ENCODE results near the gene MAN2A2.

The MAN2A2 gene

DNA sequence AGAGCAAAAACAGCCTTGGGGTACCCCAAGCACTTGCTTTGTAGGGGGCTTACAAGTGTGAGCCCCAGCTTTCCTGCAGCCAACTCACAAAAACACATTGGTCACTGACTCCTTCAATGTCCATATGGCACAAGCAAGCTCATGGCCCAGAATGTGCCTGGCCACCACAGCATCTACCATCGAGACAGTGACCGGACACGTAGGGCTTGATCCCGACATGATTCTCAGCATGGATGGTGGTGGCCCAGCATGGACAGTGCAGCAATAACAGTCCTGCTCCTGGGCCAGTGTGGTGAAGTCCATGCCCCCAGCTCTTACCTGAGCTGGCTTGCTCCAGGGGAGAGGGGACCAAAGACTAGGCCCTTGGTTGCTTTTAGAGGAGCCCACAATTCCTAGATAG lies 37.9 kb downstream of the MAN2A2 start:
- no peak for DNase-seq

- DNase-seq, result no peak
Observed at GRCh38 chr15:90942354-90943120, 39.4 kb downstream of the MAN2A2 start.

DNA sequence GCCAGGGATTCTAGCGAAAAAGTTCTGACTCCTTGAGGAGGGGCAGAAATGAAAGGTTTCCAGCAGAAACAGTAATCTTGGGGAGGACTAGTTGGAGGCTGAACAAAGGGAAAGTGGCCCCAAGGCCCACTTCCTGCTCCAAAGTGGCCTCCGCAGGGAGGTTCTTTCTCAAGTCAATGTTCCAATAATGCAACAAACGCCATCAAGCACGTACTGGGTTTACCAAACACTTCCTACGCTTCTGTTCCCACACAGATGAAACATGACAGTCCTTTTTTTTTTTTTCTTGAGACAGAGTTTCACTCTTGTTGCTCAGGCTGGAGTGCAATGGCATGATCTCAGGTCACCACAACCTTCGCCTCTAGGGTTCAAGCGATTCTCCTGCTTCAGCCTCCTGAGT lies 42.0 kb downstream of the MAN2A2 start:
- DNase-seq, result no peak

- no peak for DNase-seq
Observed at GRCh38 chr15:90946538-90946937, 43.4 kb downstream of the MAN2A2 start.

GRCh38 chr15:90946941-90947576 lies 44.0 kb downstream of the MAN2A2 start:
- DNase-seq, result no peak

- no peak for DNase-seq
Observed at GRCh38 chr15:90947577-90948357, 44.7 kb downstream of the MAN2A2 start.

DNA sequence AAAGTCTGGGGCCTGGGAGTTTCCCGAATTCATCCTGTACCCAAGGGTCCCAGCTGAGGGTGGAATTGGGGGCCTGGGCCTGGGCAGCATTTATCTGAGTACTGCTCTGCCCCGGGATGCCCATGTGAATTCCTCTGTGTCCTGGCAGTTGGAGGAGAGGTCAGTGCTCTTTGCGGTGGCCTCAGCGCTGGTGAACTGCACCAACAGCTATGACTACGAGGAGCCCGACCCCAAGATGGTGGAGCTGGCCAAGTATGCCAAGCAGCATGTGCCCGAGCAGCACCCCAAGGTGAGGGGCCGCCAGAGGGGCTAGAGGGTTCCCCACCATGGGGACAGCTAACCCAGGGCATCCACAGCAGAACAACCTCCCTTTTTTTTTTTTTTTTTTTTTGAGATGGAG lies 45.4 kb downstream of the MAN2A2 start:
- no peak for DNase-seq

- no peak for DNase-seq
Observed at GRCh38 chr15:90949979-90950675, 47.0 kb downstream of the MAN2A2 start.

- DNase-seq, result no peak
Observed at GRCh38 chr15:90950676-90951075, 47.6 kb downstream of the MAN2A2 start.

- no peak for DNase-seq
Observed at GRCh38 chr15:90952901-90953677, 50.0 kb downstream of the MAN2A2 start.

DNA sequence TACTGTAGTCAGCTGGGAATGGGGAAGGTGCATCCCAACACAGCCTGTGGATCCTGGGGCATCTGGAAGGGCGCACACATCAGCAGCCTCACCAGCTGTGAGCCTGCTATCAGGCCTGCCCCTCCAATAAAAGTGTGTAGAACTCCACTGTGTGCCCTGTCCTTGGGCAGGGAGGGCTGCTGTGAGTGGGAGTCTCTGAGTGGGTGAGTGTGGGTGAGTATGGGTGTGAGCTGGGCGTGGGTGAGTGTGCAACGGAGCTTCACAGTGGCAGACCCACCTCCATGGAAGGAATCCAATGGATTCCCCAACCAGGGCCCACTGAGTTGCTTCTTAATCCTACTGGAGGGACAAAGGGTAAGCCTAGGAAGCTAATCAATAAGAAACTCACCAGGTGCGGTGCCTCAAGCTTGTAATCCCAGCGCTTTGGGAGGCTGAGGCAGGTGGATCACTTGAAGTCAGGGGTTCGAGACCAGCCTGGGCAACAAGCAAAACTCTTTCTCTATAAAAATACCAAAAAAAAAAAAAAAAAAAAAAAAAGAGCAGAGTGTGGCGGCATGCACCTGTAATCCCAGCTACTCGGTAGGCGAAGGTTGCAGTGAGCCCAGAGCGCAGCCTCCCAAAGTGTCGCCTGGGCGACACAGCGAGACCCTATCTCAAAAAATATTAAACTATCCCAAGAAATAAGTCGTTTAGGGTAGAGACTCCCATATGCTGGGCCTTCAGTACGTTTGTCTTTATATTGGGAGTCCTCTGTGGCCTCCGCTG lies 51.0 kb downstream of the MAN2A2 start:
- DNase-seq, result no peak

DNA sequence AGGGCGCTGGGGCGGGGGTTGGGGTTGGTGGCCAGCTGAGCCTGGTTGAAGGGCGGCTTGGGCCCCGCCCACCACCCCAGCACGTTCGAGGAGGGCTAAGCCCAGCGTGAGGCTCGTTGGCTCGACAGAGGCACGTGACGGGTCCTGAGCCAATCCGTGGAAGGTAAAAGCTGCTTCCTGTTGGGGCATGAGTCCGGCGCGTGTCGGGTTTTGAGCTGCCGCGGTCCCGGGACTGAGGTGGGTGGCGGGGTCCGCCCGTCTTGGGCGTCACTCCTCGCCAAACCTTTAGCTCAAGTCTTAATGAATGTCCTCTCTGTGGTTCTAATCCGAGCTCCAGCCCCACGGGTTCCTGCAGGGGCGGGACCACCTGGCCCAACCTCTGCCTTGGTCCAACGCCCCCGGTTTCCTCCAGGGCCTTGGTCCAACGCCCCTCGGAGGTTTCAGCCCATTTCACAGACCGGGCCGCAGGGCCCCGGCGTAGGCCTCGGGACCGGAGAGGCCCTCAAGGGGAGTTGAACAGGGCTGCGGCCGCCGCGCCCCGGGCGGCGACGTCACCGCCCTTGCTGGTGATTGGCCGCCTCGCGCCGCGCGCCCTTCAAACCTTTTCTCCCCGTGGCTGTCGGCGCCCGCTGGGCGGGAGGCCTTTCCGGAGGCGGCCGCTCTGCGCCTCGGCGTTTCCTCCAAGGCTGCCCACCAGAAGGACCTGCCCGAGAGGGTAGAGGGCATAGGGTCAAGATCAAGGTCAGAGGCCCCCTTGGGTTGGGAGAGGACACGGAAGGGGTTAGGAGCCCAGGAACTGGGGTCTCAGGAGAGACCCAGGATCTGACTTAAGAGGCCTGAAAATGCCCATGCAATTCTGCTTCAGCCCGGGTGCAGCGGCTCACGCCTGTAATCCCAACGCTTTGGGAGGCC lies 51.9 kb downstream of the MAN2A2 start, which contains the start of gene RCCD1:
TSS of gene RCCD1 (plus strand) at position 173 of the 912 bp plus-strand sequence. CDS start 1,851 bp downstream, outside the sequence.
- peak; percentile 23 to 96 (median 88) for DNase-seq

DNA sequence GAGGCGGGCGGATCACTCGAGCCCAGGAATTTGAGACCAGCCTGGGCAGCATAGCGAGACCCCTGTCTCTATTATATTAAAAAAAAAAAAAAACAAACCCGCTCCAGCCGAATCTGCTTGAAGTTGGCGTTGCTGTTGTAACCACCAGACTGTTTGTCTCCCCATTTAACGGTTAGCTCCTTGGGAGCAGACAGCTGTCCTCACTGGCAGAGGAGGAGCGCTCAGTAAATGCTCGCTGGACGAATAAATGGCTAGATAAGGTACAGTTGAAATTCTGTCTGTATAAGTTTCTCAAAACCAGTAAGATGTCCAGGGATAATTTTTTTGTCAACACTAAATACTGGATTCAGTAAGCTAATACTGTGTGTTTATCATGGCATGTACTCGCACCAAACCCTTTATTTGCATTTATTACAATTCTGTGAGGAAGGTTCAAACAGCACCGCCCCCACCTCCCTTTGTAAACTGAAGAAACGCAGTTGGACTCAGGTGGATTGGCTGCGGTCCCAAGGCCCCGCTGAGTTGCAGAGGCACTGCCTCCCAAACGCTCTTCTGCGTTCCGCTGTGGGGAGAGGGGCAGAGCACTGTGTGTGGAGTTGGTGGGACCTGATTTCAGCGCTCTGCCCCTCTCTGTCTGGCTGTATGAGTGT lies 52.6 kb downstream of the MAN2A2 start:
- no peak for DNase-seq

DNA sequence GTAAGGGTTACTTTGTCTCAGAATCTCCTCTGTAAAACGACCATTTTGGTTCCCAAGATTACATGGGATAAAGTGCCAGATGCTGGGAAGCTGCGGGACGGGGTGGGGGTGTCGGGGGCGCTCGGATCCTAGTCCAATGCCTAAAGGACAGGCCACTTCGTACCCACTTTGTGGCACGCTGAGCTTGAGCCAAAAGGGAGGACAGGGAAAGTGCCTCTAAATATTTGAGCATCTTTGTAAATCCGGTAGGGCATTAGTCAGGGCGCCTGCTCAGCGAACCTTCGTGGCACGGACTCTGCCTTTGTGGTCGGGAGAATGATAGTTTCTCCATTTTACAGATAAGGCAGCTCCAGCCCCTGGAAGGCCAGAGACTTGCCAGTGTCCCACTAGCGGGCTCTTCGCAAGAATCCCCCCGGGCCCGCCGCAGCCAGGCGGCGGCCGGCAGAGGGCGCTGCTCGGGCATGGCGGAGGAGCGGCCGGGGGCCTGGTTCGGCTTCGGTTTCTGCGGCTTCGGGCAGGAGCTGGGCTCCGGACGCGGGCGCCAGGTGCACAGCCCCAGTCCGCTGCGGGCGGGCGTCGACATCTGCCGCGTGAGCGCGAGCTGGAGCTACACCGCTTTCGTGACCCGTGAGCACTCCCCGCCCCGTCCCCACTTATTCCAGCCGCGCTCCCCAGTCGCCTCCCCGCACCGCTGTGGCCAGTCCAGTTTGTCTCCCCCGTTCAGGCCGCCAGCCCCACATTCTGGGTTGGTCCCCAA lies 53.4 kb downstream of the MAN2A2 start:
- DNase-seq, result peak in 49 of 56 donors; percentile 8 to 78 (median 50)

GRCh38 chr15:90957031-90957790 lies 54.1 kb downstream of the MAN2A2 start:
- DNase-seq, result peak in 13 of 56 donors; percentile 14 to 59 (median 45)

DNA sequence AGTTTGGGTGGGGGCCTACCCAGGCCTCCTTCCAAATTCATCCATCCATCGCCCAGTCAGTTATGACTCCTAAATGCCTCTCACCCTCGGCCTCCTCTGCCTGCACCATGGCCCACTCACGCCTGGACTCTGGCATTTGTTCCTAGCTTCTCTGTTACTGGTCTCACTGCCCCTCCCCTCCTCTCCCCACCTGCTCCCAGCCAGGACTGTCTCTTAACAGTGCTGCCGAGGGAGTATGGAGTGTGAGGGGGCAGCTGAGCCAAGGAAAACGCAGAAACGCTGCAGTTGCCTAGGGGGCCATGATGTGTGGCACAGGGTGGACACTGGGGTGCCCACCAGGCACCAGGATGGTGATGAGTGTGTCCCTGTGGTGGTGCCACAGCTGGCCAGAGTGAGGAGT lies 54.7 kb downstream of the MAN2A2 start:
- no peak for DNase-seq

Measured in amygdala (tissue), 56 donors.